ENCODE data around the gene CCDC80.
"Not testable (repeated sequence)": the region's sequence is repeated elsewhere in the genome, so short reads cannot be mapped to it uniquely, and the experiment has no call there.

The CCDC80 gene

GRCh38 chr3:112579697-112580096 lies 61.2 kb downstream of the CCDC80 start:
- DNase-seq, result no peak

- DNase-seq, result no peak
Observed at GRCh38 chr3:112579232-112579631, 61.7 kb downstream of the CCDC80 start.

GRCh38 chr3:112572701-112573100 lies 68.2 kb downstream of the CCDC80 start:
- DNase-seq, result no peak

- no peak for DNase-seq
Observed at GRCh38 chr3:112569265-112569664, 71.7 kb downstream of the CCDC80 start.

GRCh38 chr3:112568642-112569041 lies 72.3 kb downstream of the CCDC80 start:
- DNase-seq, result no peak

- no peak for DNase-seq
Observed at GRCh38 chr3:112564940-112565305, 76.0 kb downstream of the CCDC80 start.

- not testable (repeated sequence) for DNase-seq
Observed at GRCh38 chr3:112564247-112564939, 76.5 kb downstream of the CCDC80 start.

GRCh38 chr3:112561734-112562529 lies 79.0 kb downstream of the CCDC80 start, which contains the start of the genes ATG3 and SLC35A5:
Gene ATG3, minus strand, starts transcription at chr3:112561962. Its CDS starts 434 bp downstream, at chr3:112561528.
Gene SLC35A5, plus strand, starts transcription at chr3:112562045. Its CDS starts 1,359 bp downstream, at chr3:112563404.
- peak; percentile 95 to 97 (median 96) for DNase-seq

- DNase-seq, result peak; percentile 71 to 81 (median 77)
Observed at GRCh38 chr3:112561484-112561733, 79.5 kb downstream of the CCDC80 start.

GRCh38 chr3:112560721-112561483 lies 80.0 kb downstream of the CCDC80 start:
- peak; percentile 26 to 54 (median 46) for DNase-seq

- DNase-seq, result no peak
Observed at GRCh38 chr3:112560307-112560706, 80.6 kb downstream of the CCDC80 start.

- DNase-seq, result no peak
Observed at GRCh38 chr3:112557976-112558375, 83.0 kb downstream of the CCDC80 start.

- DNase-seq, result no peak
Observed at GRCh38 chr3:112555535-112556170, 85.3 kb downstream of the CCDC80 start.

GRCh38 chr3:112550859-112551258 lies 90.1 kb downstream of the CCDC80 start:
- DNase-seq, result no peak
